HepG2 (cell line): Measurements from ENCODE around the gene SLC22A5. TPM values are rescaled to one million over a fixed set of nuclear protein-coding genes. Genes with fewer than 3 reads are reported as not detected.

ENCODE experiments used
- ATAC-seq: fragments of 200-7000 bp; cut with Tn5 transposase; 3 replicates; pipeline ENCODE4 v1.9.1; 2020; ENCODE audit warnings: mild to moderate bottlenecking, moderate library complexity
- BruUV-seq: library from RNA; stranded (reverse); fragments of 400-500 nt; replicated peaks from 2 replicates; lab custom pipeline; 2021; lab: Mats Ljungman, UMichigan
- CTCF ChIA-PET: fragments of 300-600 bp; formaldehyde crosslinking; extraction: SDS; loops from one replicate; lab custom pipeline; 2021; ENCODE audit warnings: low total read pairs, inconsistent platforms, low intra/inter-chr PET ratio; lab: Yijun Ruan, JAX
- POLR2A ChIA-PET: fragments of 350-600 bp; sonication (Branson Sonifier 250); formaldehyde crosslinking; loops from one replicate; lab custom pipeline; 2020; ENCODE audit warnings: antibody characterized with exemption, inconsistent platforms; lab: Yijun Ruan, JAX
- DNase-seq: peaks from one replicate; pipeline ENCODE4 v3.0.0-alpha.2; 2015; ENCODE audit warnings: low spot score
- FAIRE-seq: peaks from 3 replicates; lab custom pipeline; 2011; peaks lifted over from hg19 to GRCh38; lab: Jason Lieb, UNC
- H2AFZ ChIP-seq: one replicate; pipeline ENCODE4 v1.6.1; 2011; ENCODE audit warnings: low read length, inconsistent platforms
- H3K27ac ChIP-seq: fragments of 300-600 bp; 3 replicates; pipeline ENCODE4 v1.8.0; 2011; ENCODE audit warnings: mixed run types, mild to moderate bottlenecking, mixed read lengths, low read length, inconsistent platforms; ENCODE audit not compliant: insufficient read depth; ENCODE audit errors: extremely low read length
- H3K27me3 ChIP-seq, 2 experiments: fragments of 200-600 bp in 1 of 2; 2 replicates in 1 of 2; 3 replicates in 1 of 2; pipeline versions ENCODE4 v1.6.0 to v1.8.0; 2011; ENCODE audit warnings: low read length in 2 of 2, mild to moderate bottlenecking in 2 of 2, moderate library complexity in 2 of 2, inconsistent platforms in 1 of 2; ENCODE audit not compliant: insufficient read depth in 2 of 2, control insufficient read depth in 1 of 2
- H3K36me3 ChIP-seq, 2 experiments: fragments of 200-600 bp in 1 of 2; replicated peaks in 1 of 2; 2 replicates in 1 of 2; 3 replicates in 1 of 2; pipeline versions ENCODE4 v1.5.1 to v1.8.0; 2011; ENCODE audit warnings: low read length in 2 of 2, inconsistent platforms in 1 of 2; ENCODE audit not compliant: insufficient read depth in 2 of 2, control insufficient read depth in 1 of 2
- H3K4me1 ChIP-seq: 2 replicates; pipeline ENCODE4 v1.5.1; 2012; ENCODE audit warnings: low read length, inconsistent platforms; ENCODE audit not compliant: insufficient read depth
- H3K4me2 ChIP-seq: 2 replicates; pipeline ENCODE4 v1.6.0; 2011; ENCODE audit warnings: low read depth, low read length, inconsistent platforms
- H3K4me3 ChIP-seq, 3 experiments: fragments of 200-600 bp in 1 of 3; sonication (generic), shearing (Covaris generic) in 1 of 3; replicated peaks in 1 of 3; 2 replicates each; pipeline ENCODE4 v1.5.1; 2011 to 2016; ENCODE audit warnings: low read length in 3 of 3, inconsistent platforms in 2 of 3, low read depth in 2 of 3, mild to moderate bottlenecking in 2 of 3, control low read depth in 1 of 3, mixed read lengths in 1 of 3; ENCODE audit not compliant: insufficient read depth in 1 of 3
- H3K79me2 ChIP-seq: one replicate; pipeline ENCODE4 v1.6.1; 2011; ENCODE audit warnings: low read length, inconsistent platforms; ENCODE audit not compliant: insufficient read depth
- H3K9ac ChIP-seq: 2 replicates; pipeline ENCODE4 v1.6.0; 2011; ENCODE audit warnings: mild to moderate bottlenecking, low read depth, low read length, inconsistent platforms; ENCODE audit not compliant: insufficient read depth
- H3K9me3 ChIP-seq: 2 replicates; pipeline ENCODE4 v1.5.1; 2012; ENCODE audit warnings: mild to moderate bottlenecking, low read length
- H4K20me1 ChIP-seq: 2 replicates; pipeline ENCODE4 v1.6.0; 2011; ENCODE audit warnings: inconsistent platforms, mild to moderate bottlenecking, low read length, moderate library complexity; ENCODE audit not compliant: insufficient read depth
- GATAD2A ChIP-seq: IDR thresholded peaks from 2 replicates; pipeline ENCODE4 v1.6.1; 2016
- HDAC2 ChIP-seq: sonication (generic); formaldehyde crosslinking; IDR thresholded peaks from 2 replicates; pipeline ENCODE4 v1.4.0; 2020; ENCODE audit warnings: missing genetic modification reagents
- KLF9 ChIP-seq: IDR thresholded peaks from 2 replicates; pipeline ENCODE4 v1.6.1; 2016; ENCODE audit warnings: low read depth
- NFKBIZ ChIP-seq: IDR thresholded peaks from 2 replicates; pipeline ENCODE4 v1.6.1; 2018; ENCODE audit warnings: missing genetic modification reagents, missing compliant biosample characterization
- RXRB ChIP-seq: IDR thresholded peaks from 2 replicates; pipeline ENCODE4 v1.6.1; 2016; ENCODE audit warnings: borderline replicate concordance, missing genetic modification reagents, missing compliant biosample characterization
- TEAD3 ChIP-seq: optimal IDR thresholded peaks from 2 replicates; pipeline ENCODE3; 2016; ENCODE audit warnings: borderline replicate concordance
- ZNF121 ChIP-seq: sonication (generic); formaldehyde crosslinking; IDR thresholded peaks from 2 replicates; pipeline ENCODE4 v1.5.0; 2020; ENCODE audit warnings: mild to moderate bottlenecking, missing genetic modification reagents
- ZNF451 ChIP-seq: sonication (generic); formaldehyde crosslinking; IDR thresholded peaks from 2 replicates; pipeline ENCODE4 v1.5.0; 2020; ENCODE audit warnings: mild to moderate bottlenecking, missing genetic modification reagents
- ZNF777 ChIP-seq: sonication (generic); formaldehyde crosslinking; IDR thresholded peaks from 2 replicates; pipeline ENCODE4 v1.4.0; 2020; ENCODE audit warnings: missing genetic modification reagents
- WGBS: methylation state at CpG from one replicate; pipeline ENCODE4 v1.1.6; 2017; ENCODE audit warnings: low lambda C conversion rate; 5-methylcytosine and 5-hydroxymethylcytosine counted together
- in situ Hi-C: cut with HindIII; loops from 2 replicates; pipeline ENCODE4 v1.10.0; 2017; ENCODE audit warnings: low pct_unique_long_range_greater_than_20kb; ENCODE audit not compliant: extremely low pct_ligation_motif_present
- intact Hi-C: fragments of 100-400 bp; cut with micrococcal nuclease; formaldehyde crosslinking; loops from one replicate; pipeline ENCODE4 v1.10.0; 2022; ENCODE audit not compliant: unreplicated experiment
- polyA plus RNA-seq, 8 experiments: library from polyadenylated mRNA; depleted of rRNA in 3 of 8; stranded (reverse) in 7 of 8; unstranded in 1 of 8; fragments of >200 nt; fragmentation: Illumina TruSeq in 4 of 8; extraction: Trizol in 4 of 8; gene quantifications; 2 replicates each; pipeline versions ENCODE4 v1.2.1 to v1.2.3, GENCODE V29; 2011 to 2016; ENCODE audit warnings: low read depth in 4 of 8, missing spikeins in 1 of 8, mixed read lengths in 1 of 8; ENCODE audit not compliant: insufficient read depth in 1 of 8
- total RNA-seq, 5 experiments: library from RNA; depleted of rRNA; stranded (reverse); fragments of >200 nt; fragmentation: Illumina TruSeq; extraction: Trizol; gene quantifications; 2 replicates each; pipeline ENCODE4 v1.2.3, GENCODE V29; 2016; ENCODE audit warnings: low read depth in 1 of 5
- TF ChIP-seq, protein P1 (sequence below): conservative IDR thresholded peaks from 2 replicates; pipeline ENCODE4 v1.6.1; 2018; ENCODE audit warnings: missing genetic modification reagents
- TF ChIP-seq, protein P2 (sequence below): sonication (generic); formaldehyde crosslinking; IDR thresholded peaks from 2 replicates; pipeline ENCODE4 v1.8.1; 2022; ENCODE audit warnings: low read depth, mild to moderate bottlenecking, missing genetic modification reagents

SLC22A5 gene
- total and polyA plus RNA-seq, 2 of the 13 experiments (the other 11 are each of a cell fraction or from before 2014, with no cell fraction given): 7.1 to 15.1 TPM

DNA sequence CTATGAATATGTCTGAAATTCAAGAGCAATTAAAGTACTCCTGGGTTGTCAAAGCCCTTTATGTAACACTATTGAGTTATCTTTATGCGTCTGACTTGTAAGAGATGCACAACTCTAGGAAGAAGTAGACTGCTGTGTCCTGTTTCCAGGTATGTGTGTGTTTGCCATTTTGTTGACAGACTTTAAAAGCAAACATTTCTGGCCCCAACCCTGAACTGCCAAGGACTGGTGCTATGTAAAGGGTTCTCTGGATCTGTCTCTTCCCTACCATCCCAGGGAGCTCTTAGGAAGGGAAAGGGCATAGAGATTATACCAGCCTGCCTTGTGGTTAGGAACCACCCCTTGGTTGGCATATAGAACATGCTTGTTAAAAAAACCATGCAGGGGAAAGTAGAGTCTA is 12.1 kb downstream of the SLC22A5 start (continued):
- TF ChIP-seq, protein P1, sequence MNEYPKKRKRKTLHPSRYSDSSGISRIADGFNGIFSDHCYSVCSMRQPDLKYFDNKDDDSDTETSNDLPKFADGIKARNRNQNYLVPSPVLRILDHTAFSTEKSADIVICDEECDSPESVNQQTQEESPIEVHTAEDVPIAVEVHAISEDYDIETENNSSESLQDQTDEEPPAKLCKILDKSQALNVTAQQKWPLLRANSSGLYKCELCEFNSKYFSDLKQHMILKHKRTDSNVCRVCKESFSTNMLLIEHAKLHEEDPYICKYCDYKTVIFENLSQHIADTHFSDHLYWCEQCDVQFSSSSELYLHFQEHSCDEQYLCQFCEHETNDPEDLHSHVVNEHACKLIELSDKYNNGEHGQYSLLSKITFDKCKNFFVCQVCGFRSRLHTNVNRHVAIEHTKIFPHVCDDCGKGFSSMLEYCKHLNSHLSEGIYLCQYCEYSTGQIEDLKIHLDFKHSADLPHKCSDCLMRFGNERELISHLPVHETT (CRISPR knock-in tag): no peak
- TF ChIP-seq, protein P2, sequence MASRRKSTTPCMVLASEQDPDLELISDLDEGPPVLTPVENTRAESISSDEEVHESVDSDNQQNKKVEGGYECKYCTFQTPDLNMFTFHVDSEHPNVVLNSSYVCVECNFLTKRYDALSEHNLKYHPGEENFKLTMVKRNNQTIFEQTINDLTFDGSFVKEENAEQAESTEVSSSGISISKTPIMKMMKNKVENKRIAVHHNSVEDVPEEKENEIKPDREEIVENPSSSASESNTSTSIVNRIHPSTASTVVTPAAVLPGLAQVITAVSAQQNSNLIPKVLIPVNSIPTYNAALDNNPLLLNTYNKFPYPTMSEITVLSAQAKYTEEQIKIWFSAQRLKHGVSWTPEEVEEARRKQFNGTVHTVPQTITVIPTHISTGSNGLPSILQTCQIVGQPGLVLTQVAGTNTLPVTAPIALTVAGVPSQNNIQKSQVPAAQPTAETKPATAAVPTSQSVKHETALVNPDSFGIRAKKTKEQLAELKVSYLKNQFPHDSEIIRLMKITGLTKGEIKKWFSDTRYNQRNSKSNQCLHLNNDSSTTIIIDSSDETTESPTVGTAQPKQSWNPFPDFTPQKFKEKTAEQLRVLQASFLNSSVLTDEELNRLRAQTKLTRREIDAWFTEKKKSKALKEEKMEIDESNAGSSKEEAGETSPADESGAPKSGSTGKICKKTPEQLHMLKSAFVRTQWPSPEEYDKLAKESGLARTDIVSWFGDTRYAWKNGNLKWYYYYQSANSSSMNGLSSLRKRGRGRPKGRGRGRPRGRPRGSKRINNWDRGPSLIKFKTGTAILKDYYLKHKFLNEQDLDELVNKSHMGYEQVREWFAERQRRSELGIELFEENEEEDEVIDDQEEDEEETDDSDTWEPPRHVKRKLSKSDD (CRISPR knock-in tag): no peak
- TF ChIP-seq ZNF451: no peak
- 0 out of 2 replicates have a peak, but pooled peaks have one; percentile 21 for TF ChIP-seq HDAC2 (CRISPR knock-in tag)
- TF ChIP-seq RXRB (CRISPR knock-in tag): peak; percentile 46; the same call in 1 of the 2 replicates
- no peak for TF ChIP-seq KLF9 (CRISPR knock-in tag)
- peak; percentile 48 for TF ChIP-seq TEAD3 (CRISPR knock-in tag)
- TF ChIP-seq ZNF777 (CRISPR knock-in tag): no peak
- peak; percentile 55; the same call in 1 of the 2 replicates for TF ChIP-seq GATAD2A
- peak; percentile 72 for TF ChIP-seq ZNF121 (CRISPR knock-in tag)

DNA sequence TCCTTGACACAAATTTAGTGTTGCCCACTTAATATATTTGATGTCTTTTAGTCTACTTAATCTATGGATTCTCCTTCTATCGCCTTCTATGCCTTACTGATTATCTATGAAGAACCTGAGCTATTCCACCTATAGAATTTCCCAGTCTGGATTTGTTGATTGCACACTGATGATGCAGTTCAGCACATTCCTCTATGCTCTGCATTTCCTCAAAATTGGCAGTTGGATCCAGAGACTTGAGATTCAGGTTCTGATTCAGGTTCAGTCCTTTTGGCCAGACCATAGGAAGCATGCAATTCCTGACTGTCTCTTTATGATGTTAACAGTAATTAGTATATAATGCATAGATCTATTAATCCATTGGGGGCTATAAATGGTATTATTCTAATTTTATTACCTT is 13.8 kb downstream of the SLC22A5 start:
- H3K27ac ChIP-seq: no peak overlapping the region
- TF ChIP-seq NFKBIZ (CRISPR knock-in tag): no peak
- no peak for ATAC-seq
- in situ Hi-C loops: loop anchor here (10.0 to 25.0 kb wide), 2 partner anchors 112 to 279 kb away; partner anchors contain the start of genes IL13, IL4 and IRF1
- WGBS: 95% methylated on average over 1 of the region's 1 CpG
- no peak overlapping the region for H2AFZ ChIP-seq
- ChIA-PET POLR2A (no interaction called here), CTCF (no interaction called here)
- no peak for DNase-seq
- H3K9me3 ChIP-seq: no peaks in the 10 kb centered on the region
- no peak overlapping the region for H3K4me3 ChIP-seq
- peaks cover 52% of the 10 kb centered on the region for H3K4me1 ChIP-seq
- H3K79me2 ChIP-seq: no peaks in the 10 kb centered on the region
- BruUV-seq: no TSS peak
- H3K36me3 ChIP-seq: peaks cover 2 to 13% of the 10 kb centered on the region in 2 experiments; a peak in 3 of 5 replicates
- no peak for FAIRE-seq
- no peak overlapping the region for H3K4me2 ChIP-seq
- intact Hi-C loops: no loop called here
- no peaks in the 10 kb centered on the region for H4K20me1 ChIP-seq
- no peak overlapping the region for H3K9ac ChIP-seq
- no peaks in the 10 kb centered on the region for H3K27me3 ChIP-seq
